Measurements from ENCODE around the gene CNGA1. TPM values are rescaled to one million over a fixed set of nuclear protein-coding genes. Genes with fewer than 3 reads are reported as not detected.

CNGA1 gene
- polyA plus RNA-seq, 1 experiment = not detected

GRCh38 chr4:47990145-47990544 lies 26.3 kb downstream of the CNGA1 start:
- TF ChIP-seq CTCF (IDR thresholded peaks at IDR 0.05; ENCODE audit: low read depth, low read length) = no peak
- Histone ChIP-seq H3K27me3 (ENCODE audit: control insufficient read depth, insufficient read depth, low read length) (no peaks in the 10 kb centered on the region), H3K27ac (ENCODE audit: low read depth, low read length) (no peak overlapping the region), H3K9me3 (ENCODE audit: control insufficient read depth, insufficient read depth, low read length) (no peaks in the 10 kb centered on the region), H3K4me3 (ENCODE audit: low read depth, low read length) (no peak overlapping the region)
- DNase-seq (ENCODE audit: low read depth, low spot score) = no peak
- POLR2A ChIA-PET = no interaction called here
- CTCF ChIA-PET = no interaction called here

GRCh38 chr4:47974566-47974965 lies 41.9 kb downstream of the CNGA1 start:
- TF ChIP-seq CTCF (IDR thresholded peaks at IDR 0.05; ENCODE audit: low read depth, low read length) = no peak
- ChIA-PET POLR2A (no interaction called here), CTCF (no interaction called here)
- H3K27me3 ChIP-seq (ENCODE audit: control insufficient read depth, insufficient read depth, low read length) = no peaks in the 10 kb centered on the region
- no peak overlapping the region for H3K4me3 ChIP-seq (ENCODE audit: low read depth, low read length)
- H3K9me3 ChIP-seq (ENCODE audit: control insufficient read depth, insufficient read depth, low read length) = no peaks in the 10 kb centered on the region
- H3K27ac ChIP-seq (ENCODE audit: low read depth, low read length) = no peak overlapping the region
- DNase-seq (ENCODE audit: low read depth, low spot score) = no peak

GRCh38 chr4:47972721-47973120 lies 43.8 kb downstream of the CNGA1 start:
- TF ChIP-seq CTCF (IDR thresholded peaks at IDR 0.05; ENCODE audit: low read depth, low read length) = no peak
- CTCF ChIA-PET = no interaction called here

GRCh38 chr4:47972181-47972580 lies 44.3 kb downstream of the CNGA1 start:
- Histone ChIP-seq H3K9me3 (ENCODE audit: control insufficient read depth, insufficient read depth, low read length) (no peaks in the 10 kb centered on the region), H3K27me3 (ENCODE audit: control insufficient read depth, insufficient read depth, low read length) (no peaks in the 10 kb centered on the region), H3K27ac (ENCODE audit: low read depth, low read length) (no peak overlapping the region), H3K4me3 (ENCODE audit: low read depth, low read length) (no peak overlapping the region)
- TF ChIP-seq CTCF (IDR thresholded peaks at IDR 0.05; ENCODE audit: low read depth, low read length) = no peak
- CTCF ChIA-PET = no interaction called here
- DNase-seq (ENCODE audit: low read depth, low spot score) = no peak
- POLR2A ChIA-PET = no interaction called here

More at GRCh38 chr4:47972721-47973120, 43.8 kb downstream of the CNGA1 start:
- DNase-seq (ENCODE audit: low read depth, low spot score) = no peak
- no peak overlapping the region for H3K27ac ChIP-seq (ENCODE audit: low read depth, low read length)
- no peaks in the 10 kb centered on the region for H3K27me3 ChIP-seq (ENCODE audit: control insufficient read depth, insufficient read depth, low read length)
- H3K4me3 ChIP-seq (ENCODE audit: low read depth, low read length) = no peak overlapping the region
- POLR2A ChIA-PET = no interaction called here
- H3K9me3 ChIP-seq (ENCODE audit: control insufficient read depth, insufficient read depth, low read length) = no peaks in the 10 kb centered on the region

- H3K27me3 ChIP-seq (ENCODE audit: control insufficient read depth, insufficient read depth, low read length) = no peaks in the 10 kb centered on the region
- ChIA-PET CTCF (no interaction called here), POLR2A (no interaction called here)
- no peaks in the 10 kb centered on the region for H3K9me3 ChIP-seq (ENCODE audit: control insufficient read depth, insufficient read depth, low read length)
- H3K4me3 ChIP-seq (ENCODE audit: low read depth, low read length) = no peak overlapping the region
- H3K27ac ChIP-seq (ENCODE audit: low read depth, low read length) = no peak overlapping the region
- TF ChIP-seq CTCF (IDR thresholded peaks at IDR 0.05; ENCODE audit: low read depth, low read length) = no peak
- no peak for DNase-seq (ENCODE audit: low read depth, low spot score)
These were observed 47.6 kb downstream of the CNGA1 start for GRCh38 chr4:47968847-47969246.
